ENCODE data around the gene CARF. TPM values are rescaled to one million over a fixed set of nuclear protein-coding genes. Genes with fewer than 3 reads are reported as not detected.
"Not testable (repeated sequence)": the region's sequence is repeated elsewhere in the genome, so short reads cannot be mapped to it uniquely, and the experiment has no call there.

CARF gene
- total and polyA plus RNA-seq, 2 donors from 2014 or later: 2.7 to 12.6 TPM

DNA sequence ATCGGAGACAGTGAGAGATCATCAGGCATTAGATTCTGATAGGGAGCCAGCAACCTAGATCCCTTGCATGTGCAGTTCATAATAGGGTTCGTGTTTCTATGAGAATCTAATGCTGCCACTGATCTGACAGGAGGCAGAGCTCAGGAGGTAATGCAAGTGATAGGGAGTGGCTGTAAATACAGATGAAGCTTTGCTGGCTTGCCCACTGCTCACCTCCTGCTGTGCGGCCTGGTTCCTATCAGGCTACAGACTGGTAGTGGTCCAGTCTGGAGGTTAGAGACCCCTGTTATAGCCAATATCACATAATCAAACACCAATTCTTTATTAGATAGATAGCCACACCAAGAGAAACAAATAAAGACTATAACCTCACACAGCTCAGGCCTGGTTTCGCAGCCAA lies 51.6 kb downstream of the CARF start:
- Histone ChIP-seq H3K27ac (ENCODE audit: low read depth in 2 of 2, low read length in 2 of 2) (no peak overlapping the region), H3K4me1 (ENCODE audit: control insufficient read depth in 2 of 3, insufficient read depth in 2 of 3, low read depth in 1 of 3, low read length in 3 of 3) (no peaks in the 10 kb centered on the region), H3K4me3 (ENCODE audit: low read length in 3 of 3) (no peak overlapping the region), H3K9me3 (ENCODE audit: control insufficient read depth in 2 of 3, insufficient read depth in 1 of 3, low read length in 3 of 3) (no peaks in the 10 kb centered on the region), H3K27me3 (ENCODE audit: control insufficient read depth, insufficient read depth, low read length) (no peaks in the 10 kb centered on the region), H3K36me3 (ENCODE audit: control insufficient read depth in 2 of 3, insufficient read depth in 3 of 3, low read length in 3 of 3) (no peaks in the 10 kb centered on the region), H3K9ac (ENCODE audit: low read length in 3 of 3) (no peak overlapping the region)
- FAIRE-seq: no peak
- DNase-seq: no peak
- intact Hi-C loops (cut with DNase I): no loop called here
- TF ChIP-seq, protein P1, sequence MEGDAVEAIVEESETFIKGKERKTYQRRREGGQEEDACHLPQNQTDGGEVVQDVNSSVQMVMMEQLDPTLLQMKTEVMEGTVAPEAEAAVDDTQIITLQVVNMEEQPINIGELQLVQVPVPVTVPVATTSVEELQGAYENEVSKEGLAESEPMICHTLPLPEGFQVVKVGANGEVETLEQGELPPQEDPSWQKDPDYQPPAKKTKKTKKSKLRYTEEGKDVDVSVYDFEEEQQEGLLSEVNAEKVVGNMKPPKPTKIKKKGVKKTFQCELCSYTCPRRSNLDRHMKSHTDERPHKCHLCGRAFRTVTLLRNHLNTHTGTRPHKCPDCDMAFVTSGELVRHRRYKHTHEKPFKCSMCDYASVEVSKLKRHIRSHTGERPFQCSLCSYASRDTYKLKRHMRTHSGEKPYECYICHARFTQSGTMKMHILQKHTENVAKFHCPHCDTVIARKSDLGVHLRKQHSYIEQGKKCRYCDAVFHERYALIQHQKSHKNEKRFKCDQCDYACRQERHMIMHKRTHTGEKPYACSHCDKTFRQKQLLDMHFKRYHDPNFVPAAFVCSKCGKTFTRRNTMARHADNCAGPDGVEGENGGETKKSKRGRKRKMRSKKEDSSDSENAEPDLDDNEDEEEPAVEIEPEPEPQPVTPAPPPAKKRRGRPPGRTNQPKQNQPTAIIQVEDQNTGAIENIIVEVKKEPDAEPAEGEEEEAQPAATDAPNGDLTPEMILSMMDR (IDR thresholded peaks at IDR 0.05; ENCODE audit: borderline replicate concordance, extremely low read depth, insufficient read depth): no peak

GRCh38 chr2:202965810-202966460 lies 53.9 kb downstream of the CARF start:
- DNase-seq (peak in 2 of 5 donors; percentile 6 to 8), FAIRE-seq (no peak)
- intact Hi-C loops (cut with DNase I): no loop called here
- H3K9me3 ChIP-seq (ENCODE audit: control insufficient read depth in 2 of 3, insufficient read depth in 1 of 3, low read length in 3 of 3): no peaks in the 10 kb centered on the region
- H3K4me3 ChIP-seq (ENCODE audit: low read length in 3 of 3): no peak overlapping the region
- H3K27ac ChIP-seq (ENCODE audit: low read depth in 2 of 2, low read length in 2 of 2): no peak overlapping the region
- no peak overlapping the region for H3K9ac ChIP-seq (ENCODE audit: low read length in 3 of 3)
- H3K4me1 ChIP-seq (ENCODE audit: control insufficient read depth in 2 of 3, insufficient read depth in 2 of 3, low read depth in 1 of 3, low read length in 3 of 3): no peaks in the 10 kb centered on the region
- no peaks in the 10 kb centered on the region for H3K27me3 ChIP-seq (ENCODE audit: control insufficient read depth, insufficient read depth, low read length)
- H3K36me3 ChIP-seq (ENCODE audit: control insufficient read depth in 2 of 3, insufficient read depth in 3 of 3, low read length in 3 of 3): no peaks in the 10 kb centered on the region
- TF ChIP-seq, protein P1 (IDR thresholded peaks at IDR 0.05; ENCODE audit: borderline replicate concordance, extremely low read depth, insufficient read depth): no peak

DNA sequence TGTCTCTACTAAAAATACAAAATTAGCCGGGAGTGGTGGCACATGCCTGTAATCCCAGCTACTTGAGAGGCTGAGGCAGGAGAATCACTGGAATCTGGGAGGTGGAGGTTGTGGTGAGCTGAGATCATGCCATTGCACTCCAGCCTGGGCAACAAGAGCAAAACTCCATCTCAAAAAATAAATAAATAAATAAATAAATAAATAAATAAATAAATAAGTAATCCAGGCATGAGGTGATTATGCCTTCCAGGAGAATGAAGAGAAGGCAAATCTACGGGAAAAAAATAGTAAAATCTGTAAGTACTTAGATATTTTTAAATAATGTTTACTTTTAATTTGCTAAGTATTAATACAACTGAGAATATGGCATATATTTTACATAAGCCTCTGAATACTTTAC lies 57.3 kb downstream of the CARF start:
- H3K36me3 ChIP-seq (ENCODE audit: control insufficient read depth in 2 of 3, insufficient read depth in 3 of 3, low read length in 3 of 3); H3K4me3 ChIP-seq (ENCODE audit: low read length in 3 of 3); H3K27ac ChIP-seq (ENCODE audit: low read depth in 2 of 2, low read length in 2 of 2); H3K27me3 ChIP-seq (ENCODE audit: control insufficient read depth, insufficient read depth, low read length); H3K9me3 ChIP-seq (ENCODE audit: control insufficient read depth in 2 of 3, insufficient read depth in 1 of 3, low read length in 3 of 3); H3K9ac ChIP-seq (ENCODE audit: low read length in 3 of 3); FAIRE-seq; H3K4me1 ChIP-seq (ENCODE audit: control insufficient read depth in 2 of 3, insufficient read depth in 2 of 3, low read depth in 1 of 3, low read length in 3 of 3); intact Hi-C loops (cut with DNase I); DNase-seq: not testable (repeated sequence)

DNA sequence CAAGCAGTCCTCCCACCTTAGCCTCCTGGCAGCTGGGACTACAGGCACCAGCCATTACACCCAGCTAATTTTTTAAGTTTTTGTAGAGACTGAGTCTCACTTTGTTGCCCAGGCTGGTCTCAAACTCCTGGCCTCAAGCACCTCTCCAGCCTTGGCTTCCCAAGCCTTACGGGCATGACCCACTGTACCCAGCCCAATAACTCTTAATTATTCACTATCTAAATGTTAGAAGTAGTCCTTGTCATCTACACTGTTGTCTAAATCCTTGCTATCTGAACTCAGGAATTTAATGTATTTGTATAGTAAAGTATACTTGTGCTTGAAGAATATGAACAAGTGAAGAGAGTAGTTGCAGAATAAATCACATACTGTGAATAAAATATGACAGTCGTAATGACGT lies 64.7 kb downstream of the CARF start:
- Histone ChIP-seq H3K27ac (ENCODE audit: low read depth in 2 of 2, low read length in 2 of 2) (no peak overlapping the region), H3K9me3 (ENCODE audit: control insufficient read depth in 2 of 3, insufficient read depth in 1 of 3, low read length in 3 of 3) (no peaks in the 10 kb centered on the region), H3K4me1 (ENCODE audit: control insufficient read depth in 2 of 3, insufficient read depth in 2 of 3, low read depth in 1 of 3, low read length in 3 of 3) (no peaks in the 10 kb centered on the region), H3K4me3 (ENCODE audit: low read length in 3 of 3) (no peak overlapping the region), H3K27me3 (ENCODE audit: control insufficient read depth, insufficient read depth, low read length) (no peaks in the 10 kb centered on the region), H3K36me3 (ENCODE audit: control insufficient read depth in 2 of 3, insufficient read depth in 3 of 3, low read length in 3 of 3) (peaks cover 0 to 8% (median 2%) of the 10 kb centered on the region in 3 donors), H3K9ac (ENCODE audit: low read length in 3 of 3) (no peak overlapping the region)
- intact Hi-C loops (cut with DNase I): no loop called here
- DNase-seq: no peak
- TF ChIP-seq, protein P1 (IDR thresholded peaks at IDR 0.05; ENCODE audit: borderline replicate concordance, extremely low read depth, insufficient read depth): no peak
- FAIRE-seq: no peak
